K562 (cell line): ENCODE results near the gene FAM156A. TPM values are rescaled to one million over a fixed set of nuclear protein-coding genes. Genes with fewer than 3 reads are reported as not detected.

Experiments
- ARID3A ChIP-seq: IDR thresholded peaks from 2 replicates; pipeline ENCODE4 v1.6.1; 2012; ENCODE audit warnings: low read depth, low read length, improper control_type of control experiment, borderline replicate concordance
- ATF6 ChIP-seq: sonication (generic); formaldehyde crosslinking; IDR thresholded peaks from 2 replicates; pipeline ENCODE4 v1.4.0; 2020; ENCODE audit warnings: mild to moderate bottlenecking, missing genetic modification reagents
- E2F3 ChIP-seq: fragments of 250-450 bp; sonication (Bioruptor Pico); IDR thresholded peaks from 2 replicates; pipeline ENCODE4 v1.4.0; 2020; ENCODE audit warnings: mild to moderate bottlenecking
- EWSR1 ChIP-seq: fragments of 450-650 bp; IDR thresholded peaks from 2 replicates; pipeline ENCODE4 v1.6.1; 2018; ENCODE audit warnings: borderline replicate concordance, mild to moderate bottlenecking, low read depth, moderate library complexity; ENCODE audit not compliant: partially characterized antibody
- HMGXB4 ChIP-seq: sonication (generic); formaldehyde crosslinking; IDR thresholded peaks from 2 replicates; pipeline ENCODE4 v1.8.1; 2023; ENCODE audit warnings: mild to moderate bottlenecking, missing genetic modification reagents
- PHF20 ChIP-seq: fragments of 450-650 bp; IDR thresholded peaks from 2 replicates; pipeline ENCODE4 v1.6.1; 2018; ENCODE audit not compliant: partially characterized antibody
- SPI1 ChIP-seq: IDR thresholded peaks from 2 replicates; pipeline ENCODE4 v1.6.1; 2011; ENCODE audit warnings: low read depth, low read length, control low read depth, borderline replicate concordance
- UBTF ChIP-seq, 2 experiments: IDR thresholded peaks; 2 replicates each; pipeline ENCODE4 v1.6.1; 2012; ENCODE audit warnings: improper control_type of control experiment in 2 of 2, low read depth in 2 of 2, low read length in 2 of 2, borderline replicate concordance in 1 of 2
- USF1 ChIP-seq: sonication (generic); formaldehyde crosslinking; IDR thresholded peaks from 2 replicates; pipeline ENCODE4 v1.9.0; 2022; ENCODE audit warnings: mild to moderate bottlenecking, missing genetic modification reagents
- ZBTB34 ChIP-seq: fragments of 250-450 bp; sonication (Bioruptor Pico); IDR thresholded peaks from 2 replicates; pipeline ENCODE4 v1.8.0; 2021; ENCODE audit warnings: mild to moderate bottlenecking, moderate library complexity
- ZHX1 ChIP-seq: fragments of 150-350 bp; conservative IDR thresholded peaks from 2 replicates; pipeline ENCODE4 v1.6.1; 2014; ENCODE audit warnings: low read length
- ZNF347 ChIP-seq: fragments of 450-650 bp; formaldehyde crosslinking; IDR thresholded peaks from 2 replicates; pipeline ENCODE4 v1.4.0; 2020; ENCODE audit warnings: low read depth, mild to moderate bottlenecking, moderate library complexity
- polyA plus RNA-seq, 8 experiments: library from polyadenylated mRNA; depleted of rRNA in 4 of 8; stranded (reverse) in 5 of 8; unstranded in 3 of 8; fragments of >200 nt; fragmentation: Nextera tagmentation in 2 of 8; fragmentation: Illumina TruSeq in 1 of 8; extraction: Ambion mirVana in 2 of 8; extraction: Trizol in 1 of 8; gene quantifications; 2 replicates each; pipeline versions ENCODE4 v1.2.1 to v1.2.3, GENCODE V29; 2011 to 2014; ENCODE audit warnings: inconsistent platforms in 1 of 8, missing spikeins in 1 of 8
- total RNA-seq, 7 experiments: library from RNA; depleted of rRNA in 6 of 7; stranded (reverse); fragments of >200 nt in 6 of 7; fragmentation: Illumina TruSeq in 2 of 7; extraction: Trizol in 2 of 7; gene quantifications; 2 replicates each; pipeline versions ENCODE4 v1.2.1 to v1.2.3, GENCODE V29; 2011 to 2021; ENCODE audit warnings: low replicate concordance in 1 of 7

Gene FAM156A
- total and polyA plus RNA-seq, 9 of the 15 experiments (the other 6 are each of a cell fraction or from before 2014, with no cell fraction given) = 1.9 to 20.3 (median 8.6) TPM

GRCh38 chrX:52934704-52935469 is 23.4 kb downstream of the FAM156A start (continued):
- 0 out of 2 replicates have a peak, but pooled peaks have one; percentile 9 for TF ChIP-seq USF1
- TF ChIP-seq HMGXB4 (CRISPR knock-in tag) = no peak
- TF ChIP-seq ZNF347 (CRISPR knock-in tag) = no peak
- no peak for TF ChIP-seq UBTF (IDR thresholded peaks at IDR 0.05; ENCODE audit: borderline replicate concordance in 1 of 2, low read depth in 2 of 2, low read length in 2 of 2)
- TF ChIP-seq ZBTB34 (CRISPR knock-in tag) = no peak
- no peak for TF ChIP-seq EWSR1
- no peak for TF ChIP-seq ARID3A
- TF ChIP-seq SPI1 = peak; percentile 56; the same call in 1 of the 2 replicates
- peak; percentile 7 for TF ChIP-seq PHF20
- TF ChIP-seq E2F3 (CRISPR knock-in tag) = 0 out of 2 replicates have a peak, but pooled peaks have one; percentile 36
- no peak for TF ChIP-seq ATF6 (CRISPR knock-in tag)
- TF ChIP-seq ZHX1 = no peak
